Natural killer cell treated with Interleukin-12 subunit alpha and Interleukin-12 subunit beta and Interleukin-15 and Interleukin-18, amount 100 ng/mL, for 72 hours (primary cell): ENCODE measurements around the gene MID2. TPM values are rescaled to one million over a fixed set of nuclear protein-coding genes. Genes with fewer than 3 reads are reported as not detected.
"Not testable (repeated sequence)": the region's sequence is repeated elsewhere in the genome, so short reads cannot be mapped to it uniquely, and the experiment has no call there.

ENCODE experiments used
- ATAC-seq, 2 donors: fragments of 150-1000 bp; cut with Tn5 transposase in 1 of 2; sonication (Bioruptor Pico), chemical (Tn5 transposase) in 1 of 2; 2 replicates each; pipeline ENCODE4 v1.10.0; 2021
- DNase-seq: peaks from one replicate; pipeline ENCODE4 v3.0.0; 2022; ENCODE audit warnings: low spot score
- H3K27ac Mint-ChIP-seq, 2 donors: 1 replicate in 1 of 2; 2 replicates in 1 of 2; pipeline ENCODE4 v1.8.0; 2022; ENCODE audit warnings: mixed read lengths in 2 of 2, mild to moderate bottlenecking in 1 of 2, moderate library complexity in 1 of 2
- H3K27me3 Mint-ChIP-seq, 2 donors: 1 replicate in 1 of 2; 2 replicates in 1 of 2; pipeline ENCODE4 v1.8.0; 2022; ENCODE audit warnings: mixed read lengths in 2 of 2
- H3K36me3 Mint-ChIP-seq: one replicate; pipeline ENCODE4 v1.8.0; 2022; ENCODE audit warnings: mixed read lengths
- H3K4me1 Mint-ChIP-seq, 2 donors: 1 replicate in 1 of 2; 2 replicates in 1 of 2; pipeline ENCODE4 v1.8.0; 2022; ENCODE audit warnings: low read depth in 2 of 2, mixed read lengths in 2 of 2, mild to moderate bottlenecking in 1 of 2
- H3K4me3 Mint-ChIP-seq: one replicate; pipeline ENCODE4 v1.8.0; 2022; ENCODE audit warnings: mixed read lengths
- H3K9me3 Mint-ChIP-seq: 2 replicates; pipeline ENCODE4 v1.8.0; 2022; ENCODE audit warnings: mixed read lengths
- total RNA-seq, 2 donors: library from RNA; stranded (reverse); gene quantifications; one replicate each; pipeline ENCODE4 v1.2.3, GENCODE V29; 2022

Gene MID2
- total RNA-seq, 2 donors from 2014 or later: 0.74 to 2.0 TPM

- no peaks in the 10 kb centered on the region for H3K36me3 Mint-ChIP-seq
- no peak overlapping the region for H3K27ac Mint-ChIP-seq
- H3K4me1 Mint-ChIP-seq: no peaks in the 10 kb centered on the region
- H3K4me3 Mint-ChIP-seq: no peak overlapping the region
- ATAC-seq (no peak), DNase-seq (no peak)
- H3K27me3 Mint-ChIP-seq: peaks cover 0 to 10% of the 10 kb centered on the region in 2 donors
- H3K9me3 Mint-ChIP-seq: no peaks in the 10 kb centered on the region
These were observed 110.2 kb downstream of the MID2 start for GRCh38 chrX:107935664-107936433.

GRCh38 chrX:107936434-107936730 is 110.7 kb downstream of the MID2 start:
- no peak for DNase-seq
- no peak for ATAC-seq
- H3K4me1 Mint-ChIP-seq: no peaks in the 10 kb centered on the region
- H3K36me3 Mint-ChIP-seq: no peaks in the 10 kb centered on the region
- no peak overlapping the region for H3K4me3 Mint-ChIP-seq
- H3K9me3 Mint-ChIP-seq: no peaks in the 10 kb centered on the region
- peaks cover 0 to 10% of the 10 kb centered on the region in 2 donors for H3K27me3 Mint-ChIP-seq
- H3K27ac Mint-ChIP-seq: no peak overlapping the region

DNA sequence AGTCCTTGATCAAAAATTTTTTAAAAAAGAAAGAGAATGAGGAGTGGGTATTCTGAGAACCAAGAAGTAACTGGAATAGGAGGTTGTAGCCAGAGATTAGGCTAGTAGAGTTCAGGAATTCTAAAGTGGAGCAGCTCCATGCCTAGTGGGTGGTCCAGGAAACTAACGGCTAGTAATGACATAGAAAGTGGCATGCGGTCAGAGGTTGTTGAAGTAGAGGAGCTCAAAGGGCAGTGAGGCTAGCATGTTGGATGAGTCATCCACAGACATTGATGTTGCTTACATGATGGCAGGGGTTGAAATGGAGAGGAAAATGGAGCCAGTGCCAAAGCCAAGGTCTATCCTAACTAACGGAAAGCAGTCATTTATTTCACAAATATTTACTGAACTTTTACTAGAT is 114.4 kb downstream of the MID2 start:
- ATAC-seq (no peak), DNase-seq (no peak)
- Mint-ChIP-seq H3K27ac (no peak overlapping the region), H3K4me3 (no peak overlapping the region), H3K27me3 (peaks cover 0 to 15% of the 10 kb centered on the region in 2 donors), H3K9me3 (no peaks in the 10 kb centered on the region), H3K4me1 (no peaks in the 10 kb centered on the region), H3K36me3 (no peaks in the 10 kb centered on the region)

- H3K4me1 Mint-ChIP-seq, ATAC-seq, H3K9me3 Mint-ChIP-seq, H3K27ac Mint-ChIP-seq, H3K4me3 Mint-ChIP-seq, DNase-seq, H3K36me3 Mint-ChIP-seq: not testable (repeated sequence)
- H3K27me3 Mint-ChIP-seq: peaks cover 0 to 28% of the 10 kb centered on the region in 2 donors
These were observed 129.7 kb downstream of the MID2 start for GRCh38 chrX:107955337-107955736.

DNA sequence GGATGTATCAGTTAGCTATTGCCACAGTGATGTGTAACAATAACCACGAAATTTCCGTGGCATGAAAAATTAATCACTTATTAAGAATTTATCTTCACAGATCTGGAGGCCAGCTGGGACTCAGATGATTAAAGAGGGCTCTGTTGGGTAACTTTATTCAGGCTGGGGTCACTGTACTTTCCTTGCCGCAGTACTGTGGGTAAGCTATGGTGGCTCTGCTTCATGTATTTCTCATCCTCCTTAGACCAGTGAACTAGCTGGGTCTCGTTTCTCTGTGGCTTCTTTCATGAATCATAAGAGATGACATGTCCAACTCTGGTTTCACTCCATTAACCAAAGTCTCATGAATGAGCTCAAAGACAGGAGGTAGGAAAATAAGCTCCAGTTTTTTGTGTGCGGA is 143.0 kb downstream of the MID2 start:
- peaks cover 0 to 17% of the 10 kb centered on the region in 2 donors for H3K27me3 Mint-ChIP-seq
- ATAC-seq: no peak

GRCh38 chrX:107970073-107970472 is 144.4 kb downstream of the MID2 start:
- Mint-ChIP-seq H3K36me3 (no peaks in the 10 kb centered on the region), H3K27ac (no peak overlapping the region)

More for the DNA sequence above, 143.0 kb downstream of the MID2 start:
- H3K9me3 Mint-ChIP-seq: no peaks in the 10 kb centered on the region
- no peak overlapping the region for H3K4me3 Mint-ChIP-seq
- no peak overlapping the region for H3K27ac Mint-ChIP-seq
- DNase-seq: no peak
- H3K4me1 Mint-ChIP-seq: no peaks in the 10 kb centered on the region
- H3K36me3 Mint-ChIP-seq: no peaks in the 10 kb centered on the region

GRCh38 chrX:107971636-107972035 is 146.0 kb downstream of the MID2 start:
- peaks cover 0 to 14% of the 10 kb centered on the region in 2 donors for H3K27me3 Mint-ChIP-seq
- no peak overlapping the region for H3K4me3 Mint-ChIP-seq
- H3K4me1 Mint-ChIP-seq: no peaks in the 10 kb centered on the region
- DNase-seq (no peak), ATAC-seq (no peak)
- H3K27ac Mint-ChIP-seq: no peak overlapping the region
- H3K36me3 Mint-ChIP-seq: no peaks in the 10 kb centered on the region
- H3K9me3 Mint-ChIP-seq: no peaks in the 10 kb centered on the region

More at GRCh38 chrX:107970073-107970472, 144.4 kb downstream of the MID2 start:
- Mint-ChIP-seq H3K4me3 (no peak overlapping the region), H3K9me3 (no peaks in the 10 kb centered on the region), H3K27me3 (peaks cover 0 to 13% of the 10 kb centered on the region in 2 donors), H3K4me1 (no peaks in the 10 kb centered on the region)
- DNase-seq (no peak), ATAC-seq (no peak)

Other genes starting within 250 kb of the MID2 start
- gene PRPS1, start 197.4 kb upstream of the MID2 start, total RNA-seq: 100 to 1,000 TPM in 1 of 2 donors, 10 to 100 TPM in 1; 59.2 to 104 TPM
- 10 to 100 TPM in 1 of 2 donors, 1 to 10 TPM in 1; 8.6 to 20.3 TPM for gene TSC22D3, start 50.1 kb upstream of the MID2 start, total RNA-seq
- gene NCBP2L, start 48.1 kb upstream of the MID2 start, total RNA-seq: not detected
- gene TEX13B, start 156.5 kb downstream of the MID2 start, total RNA-seq: not detected
- gene VSIG1, start 219.2 kb downstream of the MID2 start, total RNA-seq: not detected